Caco-2 (cell line): ENCODE data around the gene CEND1. TPM values are rescaled to one million over a fixed set of nuclear protein-coding genes. Genes with fewer than 3 reads are reported as not detected.

ENCODE experiments used
- BruUV-seq: library from RNA; stranded (reverse); fragments of 400-500 nt; replicated peaks from 2 replicates; lab custom pipeline; 2021; lab: Mats Ljungman, UMichigan
- CTCF ChIA-PET: fragments of 300-600 bp; sonication (Branson Sonifier 250); formaldehyde crosslinking; loops from one replicate; lab custom pipeline; 2022; ENCODE audit warnings: antibody characterized with exemption; lab: Charles Lee
- POLR2A ChIA-PET: fragments of 300-600 bp; sonication (Branson Sonifier 250); formaldehyde crosslinking; loops from one replicate; lab custom pipeline; 2022; ENCODE audit warnings: antibody characterized with exemption; lab: Charles Lee
- DNase-seq, 2 experiments: peaks; one replicate each; pipeline versions ENCODE4 v3.0.0 to v3.0.0-alpha.2; 2020 to 2022
- H3K27me3 ChIP-seq: replicated peaks from 2 replicates; pipeline ENCODE4 v1.6.0; 2011; ENCODE audit warnings: low read length; ENCODE audit not compliant: control insufficient read depth, insufficient read depth
- H3K36me3 ChIP-seq: 2 replicates; pipeline ENCODE4 v1.5.1; 2011; ENCODE audit warnings: low read length; ENCODE audit not compliant: control insufficient read depth, insufficient read depth
- H3K4me1 ChIP-seq: fragments of 250-450 bp; sonication (Bioruptor Pico); 2 replicates; pipeline ENCODE4 v1.5.1; 2020; ENCODE audit warnings: mild to moderate bottlenecking
- H3K4me3 ChIP-seq: 2 replicates; pipeline ENCODE4 v1.5.1; 2011; ENCODE audit warnings: low read depth, mild to moderate bottlenecking, control low read depth, low read length
- H3K9me3 ChIP-seq: fragments of 250-450 bp; sonication (Bioruptor Pico); 2 replicates; pipeline ENCODE4 v1.5.1; 2020; ENCODE audit warnings: mild to moderate bottlenecking, moderate library complexity
- H3K27ac Mint-ChIP-seq: one replicate; pipeline ENCODE4 v1.8.0; 2022; ENCODE audit warnings: mixed read lengths; ENCODE audit not compliant: unreplicated experiment
- H3K27me3 Mint-ChIP-seq: one replicate; pipeline ENCODE4 v1.8.0; 2022; ENCODE audit warnings: mixed read lengths; ENCODE audit not compliant: insufficient read depth, unreplicated experiment
- H3K36me3 Mint-ChIP-seq: one replicate; pipeline ENCODE4 v1.8.0; 2022; ENCODE audit warnings: mild to moderate bottlenecking, mixed read lengths; ENCODE audit not compliant: insufficient read depth, unreplicated experiment
- H3K4me1 Mint-ChIP-seq: one replicate; pipeline ENCODE4 v1.8.0; 2022; ENCODE audit warnings: low read depth, mixed read lengths; ENCODE audit not compliant: unreplicated experiment
- H3K4me3 Mint-ChIP-seq: one replicate; pipeline ENCODE4 v1.8.0; 2022; ENCODE audit warnings: mild to moderate bottlenecking, moderate library complexity, mixed read lengths; ENCODE audit not compliant: unreplicated experiment
- H3K9me3 Mint-ChIP-seq: one replicate; pipeline ENCODE4 v1.8.0; 2022; ENCODE audit warnings: mixed read lengths; ENCODE audit not compliant: unreplicated experiment
- CTCF ChIP-seq, 2 experiments: fragments of 200-600 bp in 1 of 2; IDR thresholded peaks; 1 replicate in 1 of 2; 2 replicates in 1 of 2; pipeline versions ENCODE4 v1.5.1 to v1.8.0; 2011 to 2022; ENCODE audit warnings: antibody characterized with exemption in 1 of 2, control low read depth in 1 of 2, inconsistent platforms in 1 of 2, low read depth in 1 of 2, low read length in 1 of 2, mild to moderate bottlenecking in 1 of 2, moderate library complexity in 1 of 2; ENCODE audit not compliant: insufficient read depth in 1 of 2, severe bottlenecking in 1 of 2, unreplicated experiment in 1 of 2
- intact Hi-C: fragments of 100-400 bp; cut with micrococcal nuclease; formaldehyde crosslinking; loops from one replicate; pipeline ENCODE4 v1.10.0; 2022; ENCODE audit not compliant: unreplicated experiment
- total RNA-seq: library from RNA; stranded (reverse); gene quantifications from 2 replicates; pipeline ENCODE4 v1.2.3, GENCODE V29; 2022

Gene CEND1
- total RNA-seq, 1 experiment from 2014 or later = not detected

- Mint-ChIP-seq H3K4me3 (peak within 1 kb of the TSS; percentile 98), H3K36me3 (peaks cover 62% of the 10 kb centered on the region), H3K9me3 (no peaks in the 10 kb centered on the region), H3K27ac (peak within 1 kb of the TSS; percentile 99), H3K4me1 (no peaks in the 10 kb centered on the region), H3K27me3 (no peaks in the 10 kb centered on the region)
- no peaks in the 10 kb centered on the region for H3K9me3 ChIP-seq
- intact Hi-C loops = no loop called here
- POLR2A ChIA-PET = interaction anchor here (0.5 to 1.6 kb wide), 11 partner anchors 10 to 116 kb away, joined by 3 to 35 read pairs (median 4); partner anchors contain the start of genes DEAF1, PNPLA2 and TSPAN4
- no peak for TF ChIP-seq CTCF (IDR thresholded peaks at IDR 0.05; ENCODE audit: insufficient read depth in 1 of 2, low read depth in 1 of 2, low read length in 1 of 2, severe bottlenecking in 1 of 2, unreplicated experiment in 1 of 2)
- CTCF ChIA-PET = interaction anchor here (0.7 to 1.1 kb wide), 2 partner anchors 13 to 1180 kb away, joined by 3 read pairs; no protein-coding TSS in a partner anchor
- BruUV-seq = no TSS peak
- DNase-seq = peak; percentile 97
- peak within 1 kb of the TSS; percentile 98 for H3K4me3 ChIP-seq
- no peaks in the 10 kb centered on the region for H3K27me3 ChIP-seq
- H3K36me3 ChIP-seq = peaks cover 14% of the 10 kb centered on the region
- H3K4me1 ChIP-seq = peaks cover 10% of the 10 kb centered on the region
Measured at GRCh38 chr11:809287-810039, 19.6 kb upstream of the CEND1 start, which contains the start of gene RPLP2. TSS of gene RPLP2 (plus strand) at chr11:809967. CDS start at chr11:810235, 268 bp downstream.

- Mint-ChIP-seq H3K36me3 (peaks cover 61% of the 10 kb centered on the region), H3K27ac (peak overlapping the region; percentile 99), H3K4me1 (no peaks in the 10 kb centered on the region), H3K4me3 (peak overlapping the region; percentile 98), H3K27me3 (no peaks in the 10 kb centered on the region), H3K9me3 (no peaks in the 10 kb centered on the region)
- intact Hi-C loops = no loop called here
- TSS peak; percentile 68 for BruUV-seq
- ChIA-PET CTCF (interaction anchor here (0.7 to 1.1 kb wide), 2 partner anchors 12 to 1181 kb away, joined by 3 read pairs; no protein-coding TSS in a partner anchor), POLR2A (interaction anchor here (0.5 to 1.6 kb wide), 10 partner anchors 11 to 114 kb away, joined by 3 to 35 read pairs (median 5); partner anchors contain the start of genes DEAF1, PNPLA2 and TSPAN4)
- no peaks in the 10 kb centered on the region for H3K27me3 ChIP-seq
- peak in 1 of 2 experiments; percentile 75 for DNase-seq
- H3K36me3 ChIP-seq = peaks cover 14% of the 10 kb centered on the region
- peaks cover 18% of the 10 kb centered on the region for H3K4me1 ChIP-seq
- H3K9me3 ChIP-seq = no peaks in the 10 kb centered on the region
- peak overlapping the region; percentile 98 for H3K4me3 ChIP-seq
- TF ChIP-seq CTCF (IDR thresholded peaks at IDR 0.05; ENCODE audit: insufficient read depth in 1 of 2, low read depth in 1 of 2, low read length in 1 of 2, severe bottlenecking in 1 of 2, unreplicated experiment in 1 of 2) = no peak
Measured at GRCh38 chr11:808427-809286, 18.8 kb upstream of the CEND1 start.

- intact Hi-C loops = no loop called here
- POLR2A ChIA-PET = interaction anchor here (0.7 kb wide), 1 partner anchor 229 kb away, joined by 4 read pairs; the partner anchor contains the start of gene PHRF1
- H3K9me3 ChIP-seq = no peaks in the 10 kb centered on the region
- DNase-seq = no peak
- H3K36me3 ChIP-seq = no peaks in the 10 kb centered on the region
- Mint-ChIP-seq H3K27ac (no peak overlapping the region), H3K4me3 (peak overlapping the region; percentile 74), H3K27me3 (no peaks in the 10 kb centered on the region), H3K36me3 (peaks cover 33% of the 10 kb centered on the region), H3K4me1 (no peaks in the 10 kb centered on the region), H3K9me3 (no peaks in the 10 kb centered on the region)
- no peaks in the 10 kb centered on the region for H3K27me3 ChIP-seq
- TF ChIP-seq CTCF (IDR thresholded peaks at IDR 0.05; ENCODE audit: insufficient read depth in 1 of 2, low read depth in 1 of 2, low read length in 1 of 2, severe bottlenecking in 1 of 2, unreplicated experiment in 1 of 2) = no peak
- BruUV-seq = no TSS peak
- H3K4me3 ChIP-seq = peak overlapping the region; percentile 75
- CTCF ChIA-PET = no interaction called here
- H3K4me1 ChIP-seq = peaks cover 14% of the 10 kb centered on the region; the same call in 1 of the 2 replicates
Measured at GRCh38 chr11:804599-804964, 14.7 kb upstream of the CEND1 start.
